ENCODE data around the gene CNTNAP2.
A peak's percentile ranks its signal among the peaks of the same experiment; 100 is the strongest.

The CNTNAP2 gene

GRCh38 chr7:148337246-148337965 lies 2220.8 kb downstream of the CNTNAP2 start:
- DNase-seq: peak; percentile 63

GRCh38 chr7:148337995-148338747 lies 2221.6 kb downstream of the CNTNAP2 start:
- DNase-seq: no peak

GRCh38 chr7:148340438-148341280 lies 2224.1 kb downstream of the CNTNAP2 start:
- DNase-seq: peak; percentile 77

GRCh38 chr7:148344406-148344805 lies 2227.8 kb downstream of the CNTNAP2 start:
- no peak for DNase-seq

GRCh38 chr7:148347981-148348380 lies 2231.4 kb downstream of the CNTNAP2 start:
- DNase-seq: peak; percentile 68

GRCh38 chr7:148348466-148348865 lies 2231.9 kb downstream of the CNTNAP2 start:
- peak; percentile 71 for DNase-seq

GRCh38 chr7:148356303-148356702 lies 2239.7 kb downstream of the CNTNAP2 start:
- DNase-seq: no peak

GRCh38 chr7:148362541-148362940 lies 2245.9 kb downstream of the CNTNAP2 start:
- DNase-seq: no peak

GRCh38 chr7:148367731-148368475 lies 2251.3 kb downstream of the CNTNAP2 start:
- peak; percentile 58 for DNase-seq

- peak; percentile 68 for DNase-seq
Observed at GRCh38 chr7:148368562-148368961, 2252.0 kb downstream of the CNTNAP2 start.

GRCh38 chr7:148371280-148371937 lies 2254.8 kb downstream of the CNTNAP2 start:
- DNase-seq: no peak

- no peak for DNase-seq
Observed at GRCh38 chr7:148374396-148375259, 2258.0 kb downstream of the CNTNAP2 start.

- DNase-seq: no peak
Observed at GRCh38 chr7:148379677-148380076, 2263.1 kb downstream of the CNTNAP2 start.

GRCh38 chr7:148380596-148381419 lies 2264.2 kb downstream of the CNTNAP2 start:
- DNase-seq: no peak

GRCh38 chr7:148382596-148382995 lies 2266.0 kb downstream of the CNTNAP2 start:
- no peak for DNase-seq

GRCh38 chr7:148383651-148384050 lies 2267.1 kb downstream of the CNTNAP2 start:
- no peak for DNase-seq

GRCh38 chr7:148385009-148385682 lies 2268.5 kb downstream of the CNTNAP2 start:
- DNase-seq: peak; percentile 64

GRCh38 chr7:148390381-148390780 lies 2273.8 kb downstream of the CNTNAP2 start:
- no peak for DNase-seq

GRCh38 chr7:148391591-148391990 lies 2275.0 kb downstream of the CNTNAP2 start:
- no peak for DNase-seq

Measured in islet precursor cell (in vitro differentiated cells).